PC-9 (cell line): ENCODE data around the gene COL4A1. TPM values are rescaled to one million over a fixed set of nuclear protein-coding genes. Genes with fewer than 3 reads are reported as not detected.

ENCODE experiments used
- BruUV-seq: library from RNA; stranded (reverse); fragments of 400-500 nt; replicated peaks from 2 replicates; lab custom pipeline; 2021; lab: Mats Ljungman, UMichigan
- CTCF ChIA-PET: fragments of 300-600 bp; sonication (Branson Sonifier 250); formaldehyde crosslinking; loops from one replicate; lab custom pipeline; 2022; ENCODE audit warnings: antibody characterized with exemption; lab: Charles Lee
- POLR2A ChIA-PET: fragments of 300-600 bp; sonication (Branson Sonifier 250); formaldehyde crosslinking; loops from one replicate; lab custom pipeline; 2022; ENCODE audit warnings: antibody characterized with exemption; ENCODE audit not compliant: unreplicated experiment; lab: Charles Lee
- DNase-seq, 2 experiments: peaks; one replicate each; pipeline versions ENCODE4 v3.0.0 to v3.0.0-alpha.2; 2015 to 2022; ENCODE audit warnings: mixed read lengths in 1 of 2
- H2AFZ ChIP-seq: fragments of 200-600 bp; sonication (generic); 2 replicates; pipeline ENCODE4 v1.8.1; 2017; ENCODE audit warnings: antibody characterized with exemption
- H3F3A ChIP-seq: fragments of 200-600 bp; sonication (generic); 2 replicates; pipeline ENCODE4 v1.8.1; 2017; ENCODE audit warnings: antibody characterized with exemption, mild to moderate bottlenecking, low read depth; ENCODE audit not compliant: insufficient read depth
- H3K27ac ChIP-seq: fragments of 200-600 bp; sonication (generic); 2 replicates; pipeline ENCODE4 v1.6.1; 2016; ENCODE audit warnings: mixed run types
- H3K27me3 ChIP-seq: fragments of 200-600 bp; sonication (generic); 2 replicates; pipeline ENCODE4 v1.6.1; 2016; ENCODE audit warnings: low read depth, mixed run types; ENCODE audit not compliant: insufficient read depth
- H3K36me3 ChIP-seq: fragments of 200-600 bp; sonication (generic); 2 replicates; pipeline ENCODE4 v1.6.1; 2016; ENCODE audit warnings: low read depth, mixed run types
- H3K4me1 ChIP-seq: fragments of 200-600 bp; sonication (generic); replicated peaks from 2 replicates; pipeline ENCODE4 v1.6.1; 2016; ENCODE audit warnings: mixed run types; ENCODE audit not compliant: insufficient read depth
- H3K4me2 ChIP-seq: fragments of 200-600 bp; sonication (generic); 2 replicates; pipeline ENCODE4 v1.6.1; 2017; ENCODE audit warnings: mixed run types
- H3K4me3 ChIP-seq: fragments of 200-600 bp; sonication (generic); 2 replicates; pipeline ENCODE4 v1.6.1; 2016; ENCODE audit warnings: mixed run types
- H3K79me2 ChIP-seq: fragments of 200-600 bp; sonication (generic); 2 replicates; pipeline ENCODE4 v1.6.1; 2017; ENCODE audit warnings: low read depth, mixed run types
- H3K9me2 ChIP-seq: fragments of 200-600 bp; sonication (generic); 2 replicates; pipeline ENCODE4 v1.8.1; 2017; ENCODE audit warnings: mild to moderate bottlenecking; ENCODE audit not compliant: insufficient read depth
- H3K9me3 ChIP-seq: fragments of 200-600 bp; sonication (generic); 2 replicates; pipeline ENCODE4 v1.8.1; 2016; ENCODE audit warnings: low read depth; ENCODE audit not compliant: insufficient read depth
- H4K20me1 ChIP-seq: fragments of 200-600 bp; sonication (generic); 2 replicates; pipeline ENCODE4 v1.8.1; 2017; ENCODE audit not compliant: insufficient read depth
- EZH2 ChIP-seq: fragments of 200-600 bp; sonication (generic); IDR thresholded peaks from 2 replicates; pipeline ENCODE4 v1.8.0; 2017; ENCODE audit warnings: antibody characterized with exemption, low read depth
- intact Hi-C: fragments of 100-400 bp; cut with micrococcal nuclease; formaldehyde crosslinking; loops from one replicate; pipeline ENCODE4 v1.10.0; 2022; ENCODE audit not compliant: unreplicated experiment
- total RNA-seq: library from RNA; stranded (reverse); gene quantifications from 2 replicates; pipeline ENCODE4 v1.2.3, GENCODE V29; 2021
- TF ChIP-seq, protein P1 (sequence below): fragments of 200-600 bp; sonication (generic); conservative IDR thresholded peaks from 2 replicates; pipeline ENCODE4 v1.6.1; 2017; ENCODE audit warnings: mixed run types, antibody characterized with exemption, mild to moderate bottlenecking, moderate library complexity

The COL4A1 gene
- total RNA-seq, 1 experiment from 2014 or later, result 24.5 TPM

DNA sequence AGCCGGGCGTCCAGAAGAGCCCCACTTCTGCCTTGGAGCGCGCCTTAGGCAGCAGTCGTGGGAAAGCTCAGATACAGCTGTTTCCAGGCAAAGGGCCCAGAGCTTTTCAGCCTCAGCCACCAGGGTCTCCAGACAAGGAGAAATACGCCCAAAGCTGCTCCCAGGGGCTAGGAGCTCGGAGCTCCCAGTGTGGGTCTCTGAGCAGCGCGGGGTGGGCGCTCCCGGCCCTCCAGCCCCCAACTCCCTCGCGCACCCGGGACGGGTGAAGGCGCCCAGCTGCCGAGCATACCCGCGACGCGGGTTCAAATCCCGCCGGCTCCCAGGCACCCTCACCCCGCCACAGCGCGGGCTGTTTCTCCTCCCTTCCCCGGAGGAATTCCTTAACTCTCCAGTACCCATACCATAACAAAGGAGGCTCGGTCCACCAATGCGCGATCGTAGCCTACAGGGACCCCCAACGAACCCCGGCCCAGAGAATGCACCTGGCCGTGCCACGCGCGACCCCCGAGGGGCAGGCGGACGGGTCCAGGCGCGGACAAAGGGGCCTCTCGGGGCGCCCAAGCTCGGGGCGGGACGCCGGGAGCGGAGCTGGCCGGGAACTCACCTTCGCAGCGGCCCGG is 507 bp downstream of the COL4A1 start:
- intact Hi-C loops, result no loop called here
- Histone ChIP-seq H3K4me3 (no peak overlapping the region), H3K4me2 (no peak overlapping the region), H3K27me3 (no peaks in the 10 kb centered on the region), H3K79me2 (no peaks in the 10 kb centered on the region), H3K36me3 (no peaks in the 10 kb centered on the region), H3F3A (peaks cover 22% of the 10 kb centered on the region; the same call in 1 of the 2 replicates), H2AFZ (no peak overlapping the region), H3K9me2 (no peaks in the 10 kb centered on the region), H4K20me1 (no peaks in the 10 kb centered on the region), H3K9me3 (no peaks in the 10 kb centered on the region), H3K4me1 (peaks cover 26% of the 10 kb centered on the region), H3K27ac (no peak overlapping the region)
- no TSS peak for BruUV-seq
- POLR2A ChIA-PET, result no interaction called here
- TF ChIP-seq EZH2, result no peak
- TF ChIP-seq, protein P1, sequence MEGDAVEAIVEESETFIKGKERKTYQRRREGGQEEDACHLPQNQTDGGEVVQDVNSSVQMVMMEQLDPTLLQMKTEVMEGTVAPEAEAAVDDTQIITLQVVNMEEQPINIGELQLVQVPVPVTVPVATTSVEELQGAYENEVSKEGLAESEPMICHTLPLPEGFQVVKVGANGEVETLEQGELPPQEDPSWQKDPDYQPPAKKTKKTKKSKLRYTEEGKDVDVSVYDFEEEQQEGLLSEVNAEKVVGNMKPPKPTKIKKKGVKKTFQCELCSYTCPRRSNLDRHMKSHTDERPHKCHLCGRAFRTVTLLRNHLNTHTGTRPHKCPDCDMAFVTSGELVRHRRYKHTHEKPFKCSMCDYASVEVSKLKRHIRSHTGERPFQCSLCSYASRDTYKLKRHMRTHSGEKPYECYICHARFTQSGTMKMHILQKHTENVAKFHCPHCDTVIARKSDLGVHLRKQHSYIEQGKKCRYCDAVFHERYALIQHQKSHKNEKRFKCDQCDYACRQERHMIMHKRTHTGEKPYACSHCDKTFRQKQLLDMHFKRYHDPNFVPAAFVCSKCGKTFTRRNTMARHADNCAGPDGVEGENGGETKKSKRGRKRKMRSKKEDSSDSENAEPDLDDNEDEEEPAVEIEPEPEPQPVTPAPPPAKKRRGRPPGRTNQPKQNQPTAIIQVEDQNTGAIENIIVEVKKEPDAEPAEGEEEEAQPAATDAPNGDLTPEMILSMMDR, result no peak
- no peak for DNase-seq
- CTCF ChIA-PET, result no interaction called here

DNA sequence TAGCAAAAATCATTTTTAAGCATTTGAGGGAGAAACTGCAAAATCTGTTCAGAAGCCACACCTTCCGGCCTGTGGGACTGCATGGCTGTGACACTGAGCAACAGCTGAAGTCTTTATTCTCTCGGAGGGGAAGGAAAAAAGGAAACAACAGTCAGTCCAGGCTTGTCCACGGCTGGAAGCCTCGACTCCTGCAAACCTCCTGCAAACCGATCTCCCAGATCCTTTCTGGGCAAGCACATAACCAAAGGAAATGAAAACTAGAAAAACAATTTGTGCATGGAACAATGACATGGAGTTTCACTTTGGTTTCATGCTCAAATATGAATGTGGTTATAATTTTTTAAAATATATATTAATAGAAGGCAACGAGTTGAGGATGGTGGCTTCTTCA is 1.0 kb downstream of the COL4A1 start:
- ChIA-PET POLR2A (no interaction called here), CTCF (no interaction called here)
- TF ChIP-seq EZH2, result no peak
- TF ChIP-seq, protein P1, result no peak
- no peaks in the 10 kb centered on the region for H3K36me3 ChIP-seq
- no TSS peak for BruUV-seq
- H3K4me3 ChIP-seq, result no peak overlapping the region
- no peak overlapping the region for H3K4me2 ChIP-seq
- no peak for DNase-seq
- intact Hi-C loops, result no loop called here
- H3K27ac ChIP-seq, result 0 out of 2 replicates have a peak overlapping the region, but pooled peaks have one; percentile 69
- no peaks in the 10 kb centered on the region for H3K27me3 ChIP-seq
- no peaks in the 10 kb centered on the region for H4K20me1 ChIP-seq
- peaks cover 22% of the 10 kb centered on the region; the same call in 1 of the 2 replicates for H3F3A ChIP-seq
- H3K9me3 ChIP-seq, result no peaks in the 10 kb centered on the region
- no peaks in the 10 kb centered on the region for H3K79me2 ChIP-seq
- no peak overlapping the region for H2AFZ ChIP-seq
- H3K9me2 ChIP-seq, result no peaks in the 10 kb centered on the region
- H3K4me1 ChIP-seq, result peaks cover 26% of the 10 kb centered on the region

DNA sequence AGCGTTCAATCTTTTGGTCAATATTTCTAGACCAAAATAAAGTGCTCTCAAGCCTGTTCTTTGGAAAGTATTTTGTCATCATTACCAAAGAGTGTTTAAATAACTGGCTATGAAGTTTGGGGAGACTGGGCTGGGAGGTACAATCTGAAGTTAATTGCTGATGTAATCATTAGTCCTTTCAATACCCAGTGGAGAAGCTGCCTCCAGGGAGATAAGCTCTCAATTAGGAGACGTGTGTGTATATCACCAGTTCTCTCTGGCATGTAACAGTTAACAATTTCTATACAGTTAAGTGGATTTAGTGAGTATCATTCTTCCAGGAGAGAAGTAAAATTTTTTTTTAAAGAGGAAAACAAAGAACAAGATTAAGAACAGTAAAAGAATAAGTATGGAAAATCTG is 1.4 kb downstream of the COL4A1 start:
- BruUV-seq, result no TSS peak
- H3K4me2 ChIP-seq, result no peak overlapping the region
- peaks cover 26% of the 10 kb centered on the region for H3K4me1 ChIP-seq
- H3K4me3 ChIP-seq, result no peak overlapping the region
- H3K27ac ChIP-seq, result peak overlapping the region; percentile 69; the same call in 1 of the 2 replicates
- no peaks in the 10 kb centered on the region for H3K79me2 ChIP-seq
- no peaks in the 10 kb centered on the region for H3K9me2 ChIP-seq
- no peaks in the 10 kb centered on the region for H3K9me3 ChIP-seq
- no peaks in the 10 kb centered on the region for H3K36me3 ChIP-seq
- H2AFZ ChIP-seq, result no peak overlapping the region
- ChIA-PET CTCF (no interaction called here), POLR2A (interaction anchor here (0.7 kb wide), 1 partner anchor 82 kb away, joined by 3 read pairs; no protein-coding TSS in a partner anchor)
- H4K20me1 ChIP-seq, result no peaks in the 10 kb centered on the region
- peaks cover 22% of the 10 kb centered on the region; the same call in 1 of the 2 replicates for H3F3A ChIP-seq
- DNase-seq, result peak in 1 of 2 experiments; percentile 4
- H3K27me3 ChIP-seq, result no peaks in the 10 kb centered on the region
- TF ChIP-seq, protein P1, result no peak
- no peak for TF ChIP-seq EZH2
- intact Hi-C loops, result no loop called here
